Right cardiac atrium (tissue), 5 donors: Measurements from ENCODE around the gene FBXO8. TPM values are rescaled to one million over a fixed set of nuclear protein-coding genes. Genes with fewer than 3 reads are reported as not detected.

Experiments
- ATAC-seq, 2 donors: fragments of 200-7000 bp; cut with Tn5 transposase; one replicate each; pipeline versions ENCODE4 v1.8.0 to v1.9.1; 2020; ENCODE audit warnings: moderate library complexity in 2 of 2, mild to moderate bottlenecking in 1 of 2
- DNase-seq, 3 donors: peaks; one replicate each; pipeline ENCODE4 v3.0.0-alpha.2; 2020
- H3K27ac ChIP-seq: one replicate; pipeline ENCODE4 v1.5.1; 2013; ENCODE audit warnings: mild to moderate bottlenecking, low read length, control low read depth, moderate library complexity
- H3K27me3 ChIP-seq: one replicate; pipeline ENCODE4 v1.6.1; 2013; ENCODE audit not compliant: control insufficient read depth, insufficient read depth
- H3K4me1 ChIP-seq: one replicate; pipeline ENCODE4 v1.6.1; 2013; ENCODE audit warnings: low read length; ENCODE audit not compliant: control insufficient read depth, insufficient read depth
- H3K4me3 ChIP-seq: one replicate; pipeline ENCODE4 v1.5.1; 2013; ENCODE audit warnings: low read length, control low read depth
- H3K9me3 ChIP-seq: one replicate; pipeline ENCODE4 v1.6.1; 2013; ENCODE audit warnings: low read length; ENCODE audit not compliant: control insufficient read depth
- WGBS: extraction: QIAGEN DNeasy Blood & Tissue Kit; methylation state at CpG from one replicate; pipeline ENCODE4 v1.1.7; 2013; 5-methylcytosine and 5-hydroxymethylcytosine counted together
- intact Hi-C, 4 donors: fragments of 100-400 bp; cut with DNase I; formaldehyde crosslinking; loops; one replicate each; pipeline versions ENCODE4 v1.11.0 to v1.14.0; 2022 to 2023
- polyA plus RNA-seq: library from polyadenylated mRNA; stranded (reverse); fragments of 200-250 nt; gene quantifications from one replicate; pipeline ENCODE4 v1.2.3, GENCODE V29; 2013
- total RNA-seq, 4 donors: library from RNA; stranded (reverse); fragmentation: NEBNext Ultra II Directional; extraction: Animal tissue kit (Norgen Biotek cat#: 25700); gene quantifications; one replicate each; pipeline ENCODE4 v1.2.1, GENCODE V29; 2021
- donor health status: healthy with polysubstance abuse.
- donor health status: DM: no; HTN: yes; CAD: no.
- donor health status: DM: no; HTN: no; CAD: no.
- donor health status: DM: no; HTN: yes; CAD: no; lungs with severe emphysema.
- donor health status: DM: yes; HTN: yes; CAD: no.

FBXO8 gene
- total and polyA plus RNA-seq, 5 donors: 22.5 to 32.0 (median 29.7) TPM

GRCh38 chr4:174245714-174246113 lies 37.8 kb downstream of the FBXO8 start:
- intact Hi-C loops: no loop called here
- WGBS: 97% methylated on average over 1 of the region's 1 CpG

GRCh38 chr4:174244441-174244840 lies 39.0 kb downstream of the FBXO8 start:
- Histone ChIP-seq H3K27ac (no peak overlapping the region), H3K9me3 (no peaks in the 10 kb centered on the region), H3K27me3 (no peaks in the 10 kb centered on the region), H3K4me1 (no peaks in the 10 kb centered on the region), H3K4me3 (no peak overlapping the region)
- no peak for DNase-seq
- intact Hi-C loops: no loop called here
- no peak for ATAC-seq
- WGBS: 87% methylated on average over 1 of the region's 1 CpG

More at GRCh38 chr4:174245714-174246113, 37.8 kb downstream of the FBXO8 start:
- Histone ChIP-seq H3K27ac (no peak overlapping the region), H3K4me1 (no peaks in the 10 kb centered on the region), H3K4me3 (no peak overlapping the region), H3K9me3 (no peaks in the 10 kb centered on the region), H3K27me3 (no peaks in the 10 kb centered on the region)
- no peak for ATAC-seq
- DNase-seq: no peak

- H3K4me1 ChIP-seq: no peaks in the 10 kb centered on the region
- H3K27ac ChIP-seq: no peak overlapping the region
- 86% methylated on average over 3 of the region's 3 CpGs for WGBS
- H3K4me3 ChIP-seq: no peak overlapping the region
- intact Hi-C loops: no loop called here
- DNase-seq (no peak), ATAC-seq (no peak)
- no peaks in the 10 kb centered on the region for H3K9me3 ChIP-seq
- H3K27me3 ChIP-seq: no peaks in the 10 kb centered on the region
Observed at GRCh38 chr4:174241162-174241561, 42.3 kb downstream of the FBXO8 start.

- no peaks in the 10 kb centered on the region for H3K27me3 ChIP-seq
- DNase-seq (no peak), ATAC-seq (no peak)
- WGBS: 93% methylated on average over 3 of the region's 3 CpGs
- H3K4me1 ChIP-seq: no peaks in the 10 kb centered on the region
- no peak overlapping the region for H3K27ac ChIP-seq
- no peaks in the 10 kb centered on the region for H3K9me3 ChIP-seq
- no peak overlapping the region for H3K4me3 ChIP-seq
- intact Hi-C loops: no loop called here
Observed at GRCh38 chr4:174236359-174236758, 47.1 kb downstream of the FBXO8 start.

- DNase-seq (no peak), ATAC-seq (no peak)
- no peak overlapping the region for H3K4me3 ChIP-seq
- H3K4me1 ChIP-seq: no peaks in the 10 kb centered on the region
- WGBS: 92% methylated on average over 4 of the region's 4 CpGs
- H3K27me3 ChIP-seq: no peaks in the 10 kb centered on the region
- H3K27ac ChIP-seq: no peak overlapping the region
- intact Hi-C loops: no loop called here
- H3K9me3 ChIP-seq: no peaks in the 10 kb centered on the region
Observed at GRCh38 chr4:174230680-174231079, 52.8 kb downstream of the FBXO8 start.

GRCh38 chr4:174230148-174230547 lies 53.3 kb downstream of the FBXO8 start:
- H3K4me1 ChIP-seq: no peaks in the 10 kb centered on the region
- no peaks in the 10 kb centered on the region for H3K9me3 ChIP-seq
- ATAC-seq: no peak
- H3K4me3 ChIP-seq: no peak overlapping the region
- DNase-seq: no peak
- H3K27ac ChIP-seq: no peak overlapping the region
- no peaks in the 10 kb centered on the region for H3K27me3 ChIP-seq
- intact Hi-C loops: no loop called here

GRCh38 chr4:174228988-174229387 lies 54.5 kb downstream of the FBXO8 start:
- intact Hi-C loops: no loop called here
- Histone ChIP-seq H3K4me1 (no peaks in the 10 kb centered on the region), H3K27ac (no peak overlapping the region), H3K4me3 (no peak overlapping the region), H3K27me3 (no peaks in the 10 kb centered on the region), H3K9me3 (no peaks in the 10 kb centered on the region)
- WGBS: 65% methylated on average over 2 of the region's 2 CpGs
- no peak for ATAC-seq
- no peak for DNase-seq

- Histone ChIP-seq H3K27ac (no peak overlapping the region), H3K4me3 (no peak overlapping the region), H3K9me3 (no peaks in the 10 kb centered on the region), H3K27me3 (no peaks in the 10 kb centered on the region), H3K4me1 (no peaks in the 10 kb centered on the region)
- WGBS: 60% methylated on average over 9 of the region's 9 CpGs
- intact Hi-C loops: no loop called here
- no peak for ATAC-seq
- no peak for DNase-seq
Observed at GRCh38 chr4:174225349-174226049, 58.0 kb downstream of the FBXO8 start.

GRCh38 chr4:174224550-174224949 lies 58.9 kb downstream of the FBXO8 start:
- Histone ChIP-seq H3K4me3 (no peak overlapping the region), H3K27ac (no peak overlapping the region), H3K9me3 (no peaks in the 10 kb centered on the region), H3K27me3 (no peaks in the 10 kb centered on the region), H3K4me1 (no peaks in the 10 kb centered on the region)
- 66% methylated on average over 1 of the region's 1 CpG for WGBS
- DNase-seq: no peak
- intact Hi-C loops: loop anchor here in 1 of 4 donors (5.0 kb wide), 1 partner anchor 93 kb away; no protein-coding TSS in a partner anchor
- ATAC-seq: no peak

GRCh38 chr4:174222266-174222872 lies 61.1 kb downstream of the FBXO8 start:
- no peak for ATAC-seq
- 59% methylated on average over 4 of the region's 4 CpGs for WGBS
- no peak overlapping the region for H3K27ac ChIP-seq
- H3K4me1 ChIP-seq: no peaks in the 10 kb centered on the region
- no peak for DNase-seq
- H3K4me3 ChIP-seq: no peak overlapping the region
- intact Hi-C loops: loop anchor here in 1 of 4 donors (5.0 kb wide), 1 partner anchor 95 kb away; no protein-coding TSS in a partner anchor
- no peaks in the 10 kb centered on the region for H3K9me3 ChIP-seq
- no peaks in the 10 kb centered on the region for H3K27me3 ChIP-seq

- H3K27ac ChIP-seq: peak overlapping the region; percentile 25
- intact Hi-C loops: loop anchor here in 1 of 4 donors (2.0 kb wide), 1 partner anchor 33 kb away; no protein-coding TSS in a partner anchor
- 13% methylated on average over 26 of the region's 26 CpGs for WGBS
- H3K4me1 ChIP-seq: peaks cover 7% of the 10 kb centered on the region
- H3K27me3 ChIP-seq: no peaks in the 10 kb centered on the region
- peak overlapping the region; percentile 48 for H3K4me3 ChIP-seq
- no peaks in the 10 kb centered on the region for H3K9me3 ChIP-seq
- DNase-seq (peak in 2 of 3 donors; percentile 41 to 52), ATAC-seq (peak; percentile 10 to 35)
Observed at GRCh38 chr4:174218127-174218790, 65.2 kb downstream of the FBXO8 start.
